HG03139 (cell line): ENCODE data around the gene KATNBL1.
"Not testable (repeated sequence)": the region's sequence is repeated elsewhere in the genome, so short reads cannot be mapped to it uniquely, and the experiment has no call there.

Source experiments
- ATAC-seq: cut with Tn5 transposase; IDR thresholded peaks from one replicate; pipeline ENCODE4 v1.9.1; 2021; ENCODE audit not compliant: unreplicated experiment

Gene KATNBL1

GRCh38 chr15:34120420-34120819 lies 89.5 kb downstream of the KATNBL1 start:
- ATAC-seq = not testable (repeated sequence)

- ATAC-seq = no peak
Observed at GRCh38 chr15:34119291-34119690, 90.6 kb downstream of the KATNBL1 start.

GRCh38 chr15:34116620-34117019 lies 93.3 kb downstream of the KATNBL1 start:
- ATAC-seq = no peak

- no peak for ATAC-seq
Observed at GRCh38 chr15:34114739-34115138, 95.2 kb downstream of the KATNBL1 start.

GRCh38 chr15:34114215-34114614 lies 95.7 kb downstream of the KATNBL1 start:
- ATAC-seq = no peak

- no peak for ATAC-seq
Observed at GRCh38 chr15:34111488-34111887, 98.4 kb downstream of the KATNBL1 start.

- ATAC-seq = no peak
Observed at GRCh38 chr15:34109797-34110663, 99.9 kb downstream of the KATNBL1 start.

GRCh38 chr15:34107315-34107714 lies 102.6 kb downstream of the KATNBL1 start:
- no peak for ATAC-seq

- ATAC-seq = no peak
Observed at GRCh38 chr15:34106423-34106822, 103.5 kb downstream of the KATNBL1 start.

- no peak for ATAC-seq
Observed at GRCh38 chr15:34102175-34102925, 107.5 kb downstream of the KATNBL1 start.

GRCh38 chr15:34101366-34102174 lies 108.3 kb downstream of the KATNBL1 start, which contains the start of the genes EMC7 and PGBD4:
Gene EMC7, minus strand, starts transcription at chr15:34101862. Its CDS starts 23 bp downstream, at chr15:34101839.
Gene PGBD4, plus strand, starts transcription at chr15:34102083. Its CDS starts 449 bp downstream, at chr15:34102532.
- ATAC-seq = peak; percentile 98

- no peak for ATAC-seq
Observed at GRCh38 chr15:34099914-34100313, 110.0 kb downstream of the KATNBL1 start.
